ENCODE data around the gene INPP5A.
A peak's percentile ranks its signal among the peaks of the same experiment; 100 is the strongest.

INPP5A gene

DNA sequence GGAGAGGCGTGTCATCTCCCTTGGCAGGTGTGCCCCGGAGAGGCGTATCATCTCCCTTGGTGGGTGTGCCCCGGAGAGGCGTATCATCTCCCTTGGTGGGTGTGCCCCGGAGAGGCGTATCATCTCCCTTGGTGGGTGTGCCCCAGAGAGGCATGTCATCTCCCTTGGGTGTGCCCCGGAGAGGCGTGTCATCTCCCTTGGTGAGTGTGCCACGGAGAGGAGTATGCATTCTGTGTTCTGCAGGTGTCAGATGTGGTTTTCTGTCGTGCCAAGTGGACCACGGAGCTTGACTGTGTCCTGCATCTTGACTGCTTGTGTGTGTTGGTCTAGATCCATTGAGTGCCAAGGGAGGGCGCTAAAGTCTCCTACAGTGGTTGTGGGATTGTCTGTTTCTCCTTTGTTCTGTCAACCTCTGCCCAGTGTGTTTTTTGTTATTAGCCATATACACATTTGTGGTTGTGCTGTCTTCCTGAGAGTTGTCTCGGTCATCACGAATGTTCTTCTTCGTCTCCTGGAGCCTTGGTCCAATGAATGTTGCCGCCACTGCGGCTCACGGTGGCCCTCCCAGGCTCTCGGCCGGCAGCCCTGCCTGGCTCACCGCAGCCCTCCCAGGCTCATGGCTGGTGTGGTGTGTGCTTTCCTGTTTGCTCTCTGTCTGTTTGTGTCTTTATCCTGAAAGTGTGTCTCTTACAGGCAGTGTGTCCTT lies 96.8 kb downstream of the INPP5A start:
- DNase-seq, result no peak

DNA sequence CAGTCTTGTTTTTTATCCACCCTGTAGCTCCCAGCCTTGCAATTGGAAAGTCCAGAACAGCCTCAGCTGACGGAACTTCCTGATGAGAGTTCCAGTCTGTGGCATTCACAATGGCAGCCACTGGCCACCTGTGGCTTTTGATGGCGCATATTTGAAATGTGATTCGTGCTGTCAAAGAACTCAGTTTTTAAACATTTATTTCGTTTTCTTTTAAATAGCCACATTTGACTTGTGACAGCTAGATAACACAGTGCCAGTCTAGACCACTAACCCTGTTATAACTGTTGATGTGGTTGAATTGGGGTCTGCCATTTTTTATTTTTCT lies 97.3 kb downstream of the INPP5A start:
- no peak for DNase-seq

DNA sequence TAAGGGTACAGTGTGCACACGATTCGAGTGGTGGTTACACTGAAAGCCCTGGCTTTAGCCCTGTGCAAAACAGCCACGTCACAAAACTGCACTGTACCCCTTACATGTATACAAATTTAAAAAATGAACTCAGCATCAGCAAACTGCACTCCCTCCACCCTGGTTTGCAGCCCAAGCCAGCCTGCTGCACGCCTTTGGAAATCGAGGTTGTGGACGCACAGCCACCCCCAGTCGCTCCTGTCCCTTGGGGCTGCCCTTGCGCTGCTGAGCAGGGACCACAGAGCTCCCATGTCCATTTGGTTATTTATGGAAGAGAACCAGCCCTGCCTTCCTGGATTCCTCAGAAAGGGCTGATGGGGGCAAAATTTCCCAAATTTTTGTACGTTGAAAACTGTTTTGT lies 98.8 kb downstream of the INPP5A start:
- no peak for DNase-seq

DNA sequence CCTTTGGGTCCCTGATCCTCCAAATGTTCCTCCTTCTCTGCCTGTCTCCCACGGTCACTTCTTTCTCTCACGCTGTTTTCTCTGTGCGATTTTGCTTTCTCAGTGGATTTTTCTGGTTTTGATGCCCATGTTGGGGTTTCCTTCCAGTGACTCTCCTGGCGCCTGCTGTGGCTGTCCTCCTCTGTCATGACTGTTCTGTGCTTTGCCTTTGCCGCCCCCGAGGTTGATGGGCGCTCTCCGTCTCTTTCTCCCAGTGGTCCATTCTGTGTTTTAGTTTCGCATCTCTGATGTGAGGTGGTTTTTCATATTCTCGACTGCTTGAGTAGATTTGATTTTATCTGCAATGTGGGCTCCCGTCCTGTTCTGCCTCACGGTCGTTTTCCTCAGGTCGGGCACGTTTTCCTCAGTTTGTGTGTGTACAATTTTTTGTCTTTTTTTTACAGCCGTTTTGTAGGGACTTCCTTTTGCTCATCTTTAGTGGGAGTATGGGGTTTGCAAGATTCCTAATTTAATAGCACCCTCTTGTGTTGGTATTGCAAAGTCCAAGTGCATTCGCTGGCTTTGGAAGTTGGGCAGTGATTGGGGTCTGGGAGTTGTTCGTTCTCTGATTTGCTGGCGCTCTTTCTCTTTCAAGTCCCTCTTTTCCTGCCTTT lies 100.0 kb downstream of the INPP5A start:
- DNase-seq, result peak in 4 of 6 experiments; percentile 8 to 56 (median 29)

DNA sequence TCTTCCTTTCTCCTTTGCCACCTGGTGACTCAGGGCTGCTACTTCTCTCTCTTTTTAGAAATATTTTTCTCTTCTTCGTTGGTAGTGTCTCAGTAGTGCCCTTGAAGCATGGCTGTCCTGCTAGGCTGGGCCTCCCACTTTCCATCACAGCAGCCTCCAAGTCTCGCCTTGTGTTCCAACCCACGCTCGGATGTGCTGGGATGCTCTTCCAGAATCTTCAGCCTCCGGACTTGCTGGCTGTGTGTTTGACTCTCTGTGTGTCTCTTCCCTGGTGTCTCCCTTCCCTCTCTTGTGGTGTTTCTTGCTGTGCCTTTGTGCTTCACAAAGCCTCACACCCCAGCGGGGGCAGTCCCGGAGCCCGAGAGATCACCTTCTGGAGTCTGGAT lies 100.5 kb downstream of the INPP5A start:
- no peak for DNase-seq

DNA sequence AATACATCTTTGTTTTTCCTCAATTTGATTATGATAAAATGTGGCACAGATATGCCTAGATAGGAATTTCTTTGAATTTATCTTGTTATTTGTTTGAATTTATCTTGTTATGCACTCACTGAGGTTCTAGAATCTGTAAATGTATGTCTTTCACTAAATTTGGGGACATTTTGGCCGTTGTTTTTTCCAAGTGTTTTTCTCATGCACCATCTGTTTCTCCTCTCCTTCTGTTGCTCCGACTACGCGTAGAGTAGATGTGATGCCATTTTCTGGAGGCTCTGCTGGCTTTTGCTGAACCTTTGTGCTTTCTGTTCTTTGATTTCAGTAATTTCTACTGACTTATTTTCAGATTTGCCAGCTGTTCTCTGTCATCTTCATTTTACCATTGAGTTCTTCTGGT lies 101.9 kb downstream of the INPP5A start:
- DNase-seq, result no peak

DNA sequence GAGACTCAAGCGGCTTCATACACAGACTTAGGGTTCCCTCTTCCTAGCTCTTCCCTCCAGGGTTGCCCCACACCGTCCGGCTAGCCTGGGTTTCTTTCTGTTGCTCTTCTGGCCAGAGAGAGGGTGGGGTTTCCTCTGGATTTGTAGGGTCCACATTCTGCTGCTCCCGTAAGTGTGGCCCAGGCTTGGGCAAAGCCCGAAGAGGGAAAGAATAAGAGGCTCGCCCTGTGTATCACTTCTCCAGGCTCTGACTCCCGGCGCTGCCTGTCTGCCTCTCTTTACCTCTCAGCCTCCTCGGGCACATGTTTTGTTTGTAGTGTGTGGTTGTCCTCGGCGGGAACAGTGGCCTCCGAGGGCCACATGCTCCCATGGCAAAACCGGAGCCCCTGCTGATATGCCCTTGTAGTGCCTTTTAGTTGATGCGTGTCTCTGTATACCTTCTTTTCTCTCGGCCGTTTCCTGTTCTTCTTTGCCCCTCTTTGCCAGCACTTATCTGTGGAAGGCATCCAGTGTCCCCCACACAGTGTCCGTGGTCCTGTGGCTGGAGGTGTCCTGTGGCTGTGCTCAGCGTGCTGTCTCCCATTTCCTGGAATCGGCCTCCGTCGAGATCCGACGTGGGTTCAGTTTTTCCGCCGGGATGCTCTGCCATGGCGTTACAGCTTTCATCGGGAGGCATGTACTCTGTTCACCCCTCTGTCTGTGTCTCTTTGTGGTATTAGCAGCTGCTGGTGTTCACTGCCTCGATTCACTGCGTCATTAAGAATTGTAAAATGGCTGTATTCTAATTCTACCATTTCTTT lies 102.9 kb downstream of the INPP5A start:
- DNase-seq, result no peak

DNA sequence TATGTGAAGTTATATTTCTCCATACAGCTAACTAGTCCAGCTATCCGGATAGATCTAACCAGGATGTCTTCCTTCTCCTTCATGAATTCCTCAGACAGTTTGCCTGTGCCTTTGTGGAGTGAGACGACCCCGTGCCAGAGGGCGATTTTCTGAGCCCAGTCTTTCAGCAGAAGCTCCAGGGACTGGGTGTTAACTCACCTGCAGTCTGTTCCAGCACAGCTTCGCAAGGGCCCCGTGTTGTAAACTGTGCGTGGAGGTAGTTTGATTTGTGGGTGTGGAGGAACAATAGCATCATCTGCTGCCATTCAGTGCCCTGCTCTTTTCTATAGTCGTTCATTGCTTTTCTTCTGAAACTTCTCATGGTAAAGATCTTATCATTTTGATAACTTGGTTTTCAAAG lies 103.8 kb downstream of the INPP5A start:
- no peak for DNase-seq

DNA sequence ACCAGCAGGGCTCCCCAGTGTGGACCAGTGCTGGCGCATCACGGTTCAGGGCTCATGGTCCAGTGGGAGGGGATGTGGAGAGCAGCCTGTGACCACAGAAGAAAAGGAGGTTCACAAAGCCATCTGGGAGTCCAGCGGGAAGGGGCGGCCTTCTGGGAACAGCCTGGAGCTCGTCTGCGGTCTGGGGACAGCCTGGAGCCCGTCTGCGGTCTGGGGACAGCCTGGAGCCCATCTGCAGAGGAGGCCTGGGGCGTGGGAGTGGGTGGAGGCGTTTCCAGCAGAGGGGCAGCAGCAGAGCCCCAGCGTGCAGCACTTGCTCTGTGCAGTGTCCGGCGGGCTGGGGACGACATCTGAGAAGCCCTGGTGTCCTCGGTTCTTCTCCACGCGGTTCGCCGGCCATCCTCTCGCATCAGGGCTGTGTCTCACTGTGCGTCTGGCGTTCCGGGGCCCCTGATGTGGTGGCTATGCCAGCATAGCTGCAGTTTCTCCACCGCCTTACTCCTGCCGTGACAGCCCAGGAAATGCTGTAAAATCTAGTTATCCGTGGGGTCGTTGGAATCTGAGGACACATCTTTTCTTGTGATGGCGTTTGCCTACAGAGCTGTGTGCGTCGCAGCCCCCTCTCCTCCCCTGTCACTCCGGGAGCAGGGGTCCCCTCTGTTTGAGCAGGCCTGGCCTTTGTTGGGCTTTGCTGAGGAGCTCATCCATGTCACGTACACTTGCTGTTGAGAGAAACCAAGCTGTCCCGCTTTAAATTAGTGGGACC lies 104.6 kb downstream of the INPP5A start:
- DNase-seq, result no peak

DNA sequence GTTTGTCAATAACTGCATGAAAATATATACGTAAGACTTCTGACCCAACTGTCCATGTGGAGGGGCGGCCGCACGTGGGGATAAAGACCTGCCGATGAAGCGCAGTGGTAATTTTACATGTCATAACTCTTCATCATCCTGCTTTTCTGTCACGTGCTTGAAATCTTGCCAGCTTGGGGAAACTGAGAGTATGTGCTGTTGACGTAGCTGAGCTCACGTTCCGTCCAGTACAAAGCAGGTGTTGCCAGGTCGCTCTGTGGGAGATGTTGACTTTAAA lies 105.1 kb downstream of the INPP5A start:
- no peak for DNase-seq

DNA sequence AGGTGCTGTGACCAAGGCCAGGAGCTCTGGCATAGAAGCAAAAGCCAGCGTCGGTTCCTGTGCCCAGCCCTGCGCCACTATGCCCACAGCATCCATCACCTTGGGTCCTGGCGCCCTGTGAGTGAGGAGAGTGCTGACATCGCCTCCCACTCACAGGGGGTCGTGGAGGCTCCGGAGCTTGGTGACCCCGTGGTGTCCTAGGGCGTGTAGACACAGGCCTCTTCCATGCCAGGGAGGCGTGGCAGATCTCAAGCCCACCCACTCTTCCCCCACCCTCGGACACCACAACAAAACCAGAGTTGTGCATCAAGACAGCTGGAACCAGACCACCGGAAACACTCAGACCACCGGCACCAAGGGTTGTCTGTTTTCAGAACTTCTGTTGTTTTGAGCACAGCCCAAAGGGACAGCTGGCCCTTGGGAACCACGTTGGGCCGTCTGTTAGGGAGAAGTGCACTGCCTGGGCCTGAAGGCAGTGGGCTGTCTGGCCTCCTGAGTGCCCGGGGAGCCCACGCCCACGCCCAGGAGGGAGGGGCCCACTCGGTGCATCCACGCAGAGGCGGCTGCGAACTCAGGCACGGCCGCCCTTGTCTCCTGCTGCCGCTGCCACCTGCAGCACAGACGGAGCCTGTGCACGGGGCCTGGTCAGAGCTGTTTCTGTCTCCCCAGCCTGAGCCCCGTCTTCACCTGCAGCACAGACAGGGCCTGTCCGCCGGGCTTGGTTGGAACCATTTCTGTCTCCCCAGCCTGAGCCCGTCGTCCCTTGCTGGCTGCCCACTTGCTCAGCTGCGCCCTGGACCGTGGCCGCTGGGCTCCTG lies 106.3 kb downstream of the INPP5A start:
- DNase-seq, result no peak

DNA sequence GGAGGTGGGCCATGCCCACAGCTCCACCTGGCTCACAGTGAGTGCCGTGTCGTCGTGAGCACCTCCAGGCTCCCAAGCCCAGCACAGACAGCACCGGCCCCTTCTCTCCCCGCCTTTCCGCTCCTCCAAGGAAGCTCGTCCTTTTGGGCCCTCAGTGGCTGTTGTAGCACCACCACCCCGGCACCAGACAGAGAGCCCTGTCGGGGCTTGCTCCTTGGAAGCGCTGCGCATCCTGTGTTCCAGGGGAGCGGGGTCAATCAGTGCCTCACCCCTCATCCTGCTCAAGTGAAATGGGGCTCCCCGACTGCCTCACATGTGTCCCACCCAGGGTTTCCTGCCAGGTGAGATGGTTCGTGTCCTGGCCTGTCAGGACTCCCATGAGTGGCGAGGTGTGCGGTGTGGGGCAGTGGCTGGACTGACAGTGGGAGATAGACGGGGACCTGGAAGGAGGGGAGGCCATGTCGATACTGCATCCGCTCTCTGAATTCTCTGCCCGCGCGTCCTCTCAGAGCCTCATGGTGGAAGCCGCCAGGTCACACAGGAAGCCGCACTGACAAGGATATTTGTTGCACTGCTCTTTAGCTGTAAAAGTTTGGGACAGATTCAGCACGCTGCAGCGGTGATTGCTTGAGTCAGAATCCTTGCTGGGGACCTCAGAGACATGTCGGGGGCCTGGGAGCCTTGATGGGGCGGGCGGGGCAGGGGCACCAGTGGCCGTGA lies 107.1 kb downstream of the INPP5A start:
- no peak for DNase-seq

DNA sequence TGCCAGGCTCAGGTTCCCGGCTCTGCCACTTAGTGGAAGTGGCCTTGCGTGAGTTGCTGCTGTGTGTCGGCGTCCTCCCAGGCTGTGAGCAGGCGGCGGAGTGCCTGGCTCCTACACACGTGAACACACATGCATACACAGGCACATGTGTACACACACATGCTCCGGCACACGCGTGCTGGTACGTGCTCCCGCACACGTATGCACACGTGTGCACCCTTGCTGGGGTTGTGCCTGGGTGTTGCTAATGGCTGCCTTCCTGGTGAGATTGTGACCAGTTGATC lies 107.6 kb downstream of the INPP5A start:
- DNase-seq, result no peak

DNA sequence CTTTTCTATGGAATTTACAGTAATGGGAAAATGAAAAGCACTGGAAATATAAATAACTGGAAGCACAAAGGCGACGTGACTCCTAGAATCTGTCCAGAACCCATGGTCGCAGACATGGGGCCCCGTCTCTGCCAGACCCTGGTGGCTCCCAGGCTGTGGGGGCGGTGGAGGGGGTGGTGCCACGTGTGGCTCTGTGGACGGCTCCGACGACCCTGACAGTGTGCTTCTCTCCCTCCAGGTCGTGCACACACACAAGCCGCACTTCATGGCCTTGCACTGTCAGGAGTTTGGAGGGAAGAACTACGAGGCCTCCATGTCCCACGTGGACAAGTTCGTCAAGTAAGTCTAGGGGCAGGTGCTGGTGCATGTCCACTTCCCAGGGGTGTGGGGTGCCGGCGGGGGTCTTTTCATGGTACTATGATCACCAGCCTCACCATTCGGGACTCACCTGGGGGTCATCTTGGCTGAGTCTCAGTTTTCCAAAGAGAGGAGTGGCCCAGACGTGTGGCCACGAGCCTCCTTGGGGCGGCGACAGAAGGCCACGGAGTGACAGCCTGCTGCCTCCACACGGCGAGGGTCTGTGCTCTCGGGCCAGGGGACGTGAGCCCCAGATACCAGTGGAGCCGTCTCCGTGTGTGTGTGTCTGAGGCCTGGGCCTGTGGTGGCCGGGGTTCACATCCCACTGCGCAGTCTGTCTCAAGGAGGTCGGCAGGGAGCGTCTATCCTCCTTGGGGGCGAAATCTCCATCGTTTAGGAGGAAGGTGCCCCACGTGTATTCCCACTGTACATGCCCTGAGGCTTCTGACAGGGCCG lies 108.2 kb downstream of the INPP5A start:
- DNase-seq, result no peak

DNA sequence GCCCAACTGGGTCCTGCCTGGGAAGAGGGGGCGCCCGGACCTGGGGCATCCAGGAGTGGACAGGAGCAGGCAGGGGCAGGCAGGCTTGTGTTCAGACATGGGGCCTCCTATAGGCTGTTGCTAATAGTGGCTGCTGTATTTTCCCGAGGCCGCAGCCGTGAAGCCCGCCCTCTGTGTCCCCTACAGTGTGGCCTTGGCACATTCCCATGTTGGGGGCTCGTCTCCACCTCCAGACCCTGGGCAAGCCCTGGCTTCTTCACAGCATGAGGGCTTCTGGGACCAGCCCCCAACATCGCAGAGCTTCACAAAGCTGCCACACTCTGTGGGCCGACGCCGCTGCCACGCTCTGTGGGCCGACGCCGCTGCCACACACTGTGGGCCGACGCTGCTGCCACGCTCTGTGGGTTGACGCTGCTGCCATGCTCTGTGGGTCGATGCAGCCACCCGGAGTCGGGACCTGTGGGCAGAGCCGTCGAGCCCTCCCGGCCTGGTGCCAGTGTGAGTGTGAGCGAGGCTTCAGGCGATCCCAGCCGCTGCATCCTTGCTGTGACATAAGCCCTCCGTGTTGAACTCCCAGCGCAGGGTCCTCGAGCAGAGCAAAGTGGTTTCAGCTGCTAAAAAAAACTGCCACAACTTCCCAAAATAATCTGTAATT lies 109.0 kb downstream of the INPP5A start:
- DNase-seq, result no peak

DNA sequence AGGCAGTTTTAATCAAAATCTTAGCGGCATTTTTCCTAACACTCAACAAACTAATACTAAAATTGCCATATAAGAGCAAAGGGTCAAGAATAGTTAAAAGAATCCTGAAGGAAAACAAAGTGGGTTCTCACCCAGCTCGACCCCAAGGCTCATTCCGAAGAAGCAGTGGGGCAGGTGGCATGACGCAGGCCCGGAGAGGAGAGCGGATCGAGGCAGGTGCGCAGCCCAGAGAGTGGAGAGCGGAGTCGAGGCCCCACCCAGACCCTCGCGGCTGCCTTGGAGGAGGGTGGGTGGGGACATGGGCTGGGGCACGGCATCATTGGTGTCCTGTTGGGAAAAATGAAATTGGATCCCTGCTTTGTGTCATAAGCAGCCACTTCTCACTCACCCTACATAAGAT lies 109.8 kb downstream of the INPP5A start:
- no peak for DNase-seq

DNA sequence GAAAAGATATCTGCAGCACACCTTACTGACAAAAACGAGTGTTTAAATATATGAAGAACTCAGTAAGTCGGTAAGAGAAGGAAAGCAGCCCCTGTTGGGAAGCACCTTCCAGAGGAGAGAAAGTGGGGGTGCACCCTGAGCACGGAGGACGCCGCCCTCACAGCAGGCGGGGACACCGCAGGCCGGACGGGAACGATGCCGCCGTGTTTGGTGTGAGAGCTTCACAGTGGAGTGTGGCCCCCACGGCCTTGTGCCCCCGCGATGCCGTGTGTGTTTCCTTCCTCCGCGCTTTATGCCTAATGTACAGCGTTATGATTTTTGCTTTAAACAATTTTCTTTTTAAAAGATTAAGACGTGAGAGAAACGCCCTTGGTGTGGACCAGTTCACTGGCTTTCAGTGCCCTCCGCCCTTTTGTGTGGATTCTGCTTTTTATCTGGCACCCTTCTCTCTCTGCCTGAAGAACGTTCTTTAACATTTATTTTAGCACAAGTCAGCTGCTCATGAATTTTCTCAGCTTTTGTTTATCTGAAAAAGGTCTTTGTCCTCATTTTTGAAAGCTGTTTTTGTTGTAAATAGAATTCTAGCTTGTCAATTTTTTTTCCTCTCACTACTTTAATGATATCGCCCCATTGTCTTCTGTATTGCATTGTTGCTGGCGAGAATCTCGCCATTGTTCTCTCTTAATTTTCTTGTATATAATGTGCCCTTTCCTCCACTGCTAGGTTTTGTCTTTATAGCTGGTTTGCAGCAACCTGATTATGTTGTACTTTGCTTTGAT lies 110.7 kb downstream of the INPP5A start:
- DNase-seq, result no peak

DNA sequence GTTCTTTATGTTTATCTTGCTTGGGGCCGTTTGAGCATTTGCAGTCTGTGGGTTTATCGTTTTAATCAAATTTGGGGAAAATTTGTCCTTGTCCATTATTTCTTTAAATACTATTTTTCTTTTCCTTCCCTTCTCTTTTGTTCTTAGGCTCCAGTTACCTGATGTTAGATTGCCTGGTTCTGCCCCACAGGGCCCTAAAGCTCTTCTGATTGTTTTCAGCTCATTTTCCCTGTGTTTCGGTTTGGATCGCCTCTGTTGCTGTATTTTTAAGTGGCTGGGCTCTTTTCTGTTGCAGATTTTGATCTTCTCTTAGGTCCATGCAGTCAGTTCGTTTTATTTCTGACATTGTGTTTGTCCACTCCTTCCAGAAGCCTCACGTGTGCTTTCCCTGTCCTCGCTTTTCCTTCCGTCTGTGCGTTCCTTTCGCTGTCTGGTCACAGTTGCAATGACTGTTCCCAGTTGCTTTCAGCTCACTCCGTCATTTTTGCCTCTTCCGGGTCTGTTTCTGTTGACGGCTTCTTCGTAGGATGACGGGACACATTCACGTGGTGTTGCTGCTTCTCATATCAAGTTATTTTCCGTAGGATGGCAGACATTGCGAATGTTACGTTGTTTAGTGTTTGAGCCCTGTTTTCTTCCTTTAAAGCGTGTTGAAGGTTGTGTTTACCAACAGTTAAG lies 111.4 kb downstream of the INPP5A start:
- no peak for DNase-seq

DNA sequence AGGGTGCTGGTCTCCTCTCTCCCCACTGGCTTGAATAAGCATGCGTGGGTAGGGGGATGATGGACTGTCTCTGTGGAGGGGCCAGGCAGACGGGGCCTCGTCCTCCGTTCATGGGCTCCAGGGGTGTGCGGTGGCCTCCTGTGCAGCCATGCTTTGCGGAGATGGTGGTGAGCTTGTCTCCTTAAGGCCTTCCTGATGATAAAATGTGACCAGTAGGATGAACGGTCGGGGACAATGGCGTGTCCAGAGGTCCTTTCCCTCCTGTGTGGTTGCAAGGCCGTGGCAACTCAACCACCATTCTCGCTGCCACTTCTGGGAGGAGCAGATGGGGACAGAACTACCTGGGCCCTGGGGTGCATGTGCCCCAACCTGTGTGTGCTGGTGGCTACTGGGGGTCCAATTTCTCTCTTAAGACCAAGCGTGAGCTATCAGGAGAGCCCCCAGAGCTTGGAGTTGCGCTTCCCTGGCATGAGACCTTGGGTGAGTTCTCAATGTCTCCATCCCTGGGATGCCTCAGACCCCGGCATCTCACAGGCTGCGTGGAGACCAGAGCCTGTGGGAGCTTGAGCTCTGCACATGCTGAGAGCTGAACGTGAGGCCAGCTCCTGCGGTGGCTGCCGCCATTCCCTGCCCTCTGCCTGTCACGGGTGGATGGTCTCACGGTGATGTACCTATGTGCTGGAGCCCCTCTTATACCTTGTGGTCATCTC lies 112.2 kb downstream of the INPP5A start:
- DNase-seq, result no peak
